ENCODE results near the gene MRPL36.
"Not testable (repeated sequence)": the region's sequence is repeated elsewhere in the genome, so short reads cannot be mapped to it uniquely, and the experiment has no call there.

MRPL36 gene

GRCh38 chr5:1814183-1815020 lies 14.8 kb upstream of the MRPL36 start:
- FAIRE-seq = no peak

GRCh38 chr5:1810581-1811101 lies 11.0 kb upstream of the MRPL36 start:
- FAIRE-seq = no peak

GRCh38 chr5:1809416-1810035 lies 9.9 kb upstream of the MRPL36 start:
- no peak for FAIRE-seq

GRCh38 chr5:1808439-1808838 lies 8.8 kb upstream of the MRPL36 start:
- FAIRE-seq = no peak

- no peak for FAIRE-seq
Observed at GRCh38 chr5:1807451-1808185, 8.0 kb upstream of the MRPL36 start.

- no peak for FAIRE-seq
Observed at GRCh38 chr5:1806974-1807373, 7.3 kb upstream of the MRPL36 start.

- no peak for FAIRE-seq
Observed at GRCh38 chr5:1806199-1806598, 6.6 kb upstream of the MRPL36 start.

GRCh38 chr5:1805736-1806135 lies 6.1 kb upstream of the MRPL36 start:
- no peak for FAIRE-seq

- FAIRE-seq = no peak
Observed at GRCh38 chr5:1805326-1805725, 5.7 kb upstream of the MRPL36 start.

GRCh38 chr5:1804001-1804690 lies 4.5 kb upstream of the MRPL36 start:
- no peak for FAIRE-seq

GRCh38 chr5:1803192-1803591 lies 3.6 kb upstream of the MRPL36 start:
- FAIRE-seq = no peak

- FAIRE-seq = no peak
Observed at GRCh38 chr5:1801967-1802295, 2.3 kb upstream of the MRPL36 start.

- FAIRE-seq = no peak
Observed at GRCh38 chr5:1801222-1801966, 1.8 kb upstream of the MRPL36 start, which contains the start of gene NDUFS6. TSS of gene NDUFS6 (plus strand) at chr5:1801407. CDS start at chr5:1801418, 11 bp downstream.

GRCh38 chr5:1800472-1801221 lies 1.0 kb upstream of the MRPL36 start:
- FAIRE-seq = no peak

- no peak for FAIRE-seq
Observed at GRCh38 chr5:1799110-1799601, 481 bp downstream of the MRPL36 start.

GRCh38 chr5:1798589-1798988 lies 1.0 kb downstream of the MRPL36 start:
- not testable (repeated sequence) for FAIRE-seq

- no peak for FAIRE-seq
Observed at GRCh38 chr5:1797855-1798254, 1.8 kb downstream of the MRPL36 start.

GRCh38 chr5:1797103-1797800 lies 2.4 kb downstream of the MRPL36 start:
- no peak for FAIRE-seq

GRCh38 chr5:1796371-1797102 lies 3.1 kb downstream of the MRPL36 start:
- FAIRE-seq = no peak

GRCh38 chr5:1795931-1796330 lies 3.7 kb downstream of the MRPL36 start:
- FAIRE-seq = no peak
